Suprapubic skin (tissue), 4 donors: Measurements from ENCODE around the gene DDX25. TPM values are rescaled to one million over a fixed set of nuclear protein-coding genes. Genes with fewer than 3 reads are reported as not detected.

Experiments
- DNase-seq, 2 donors: peaks; one replicate each; pipeline ENCODE4 v3.0.0-alpha.2; 2019; ENCODE audit warnings: low spot score in 2 of 2
- H3K27ac ChIP-seq: fragments of 200-600 bp; sonication (generic); one replicate; pipeline ENCODE4 v1.5.1; 2019
- H3K27me3 ChIP-seq: fragments of 200-600 bp; sonication (generic); one replicate; pipeline ENCODE4 v1.5.1; 2019
- H3K36me3 ChIP-seq: fragments of 200-600 bp; sonication (generic); one replicate; pipeline ENCODE4 v1.5.1; 2019
- H3K4me1 ChIP-seq: fragments of 200-600 bp; sonication (generic); one replicate; pipeline ENCODE4 v1.5.1; 2019
- H3K4me3 ChIP-seq: fragments of 200-600 bp; sonication (generic); one replicate; pipeline ENCODE4 v1.5.1; 2019; ENCODE audit warnings: mild to moderate bottlenecking
- H3K9me3 ChIP-seq: fragments of 200-600 bp; sonication (generic); one replicate; pipeline ENCODE4 v1.5.1; 2019
- CTCF ChIP-seq, 2 donors: fragments of 200-600 bp in 1 of 2; fragments of 450-650 bp in 1 of 2; sonication (generic) in 1 of 2; IDR thresholded peaks; one replicate each; pipeline ENCODE4 v1.5.1; 2016 to 2019; ENCODE audit warnings: antibody characterized with exemption in 2 of 2, mild to moderate bottlenecking in 1 of 2, moderate library complexity in 1 of 2
- EP300 ChIP-seq: sonication (generic); formaldehyde crosslinking; IDR thresholded peaks from one replicate; pipeline ENCODE4 v1.6.1; 2017; ENCODE audit warnings: antibody characterized with exemption
- POLR2A ChIP-seq, 2 donors: fragments of 450-650 bp; IDR thresholded peaks; one replicate each; pipeline ENCODE4 v1.6.1; 2017; ENCODE audit warnings: antibody characterized with exemption in 2 of 2, mild to moderate bottlenecking in 2 of 2, moderate library complexity in 2 of 2
- POLR2AphosphoS5 ChIP-seq, 3 donors: sonication (generic); formaldehyde crosslinking; IDR thresholded peaks; one replicate each; pipeline ENCODE4 v1.6.1; 2017; ENCODE audit warnings: antibody characterized with exemption in 3 of 3
- WGBS: methylation state at CpG from one replicate; pipeline ENCODE4 v1.1.5; 2018; 5-methylcytosine and 5-hydroxymethylcytosine counted together
- total RNA-seq, 4 donors: library from RNA; depleted of rRNA; stranded (reverse); fragments of >200 nt; gene quantifications; one replicate each; pipeline ENCODE4 v1.1.0, GENCODE V29; 2016

The DDX25 gene
- total RNA-seq, 4 donors from 2014 or later: 0.15 to 1.2 (median 0.32) TPM; not detected in 1

GRCh38 chr11:125946712-125947418 is 42.6 kb downstream of the DDX25 start:
- Histone ChIP-seq H3K9me3 (no peaks in the 10 kb centered on the region), H3K4me3 (no peak overlapping the region), H3K27ac (no peak overlapping the region), H3K4me1 (peaks cover 14% of the 10 kb centered on the region), H3K27me3 (no peaks in the 10 kb centered on the region), H3K36me3 (no peaks in the 10 kb centered on the region)
- no peak for DNase-seq
- 89% methylated on average over 9 of the region's 14 CpGs for WGBS
- TF ChIP-seq EP300 (no peak), POLR2A (IDR thresholded peaks at IDR 0.05) (no peak), POLR2AphosphoS5 (IDR thresholded peaks at IDR 0.05) (no peak), CTCF (IDR thresholded peaks at IDR 0.05) (no peak)

GRCh38 chr11:125947419-125948277 is 43.3 kb downstream of the DDX25 start:
- H3K4me3 ChIP-seq: no peak overlapping the region
- no peak for DNase-seq
- H3K27me3 ChIP-seq: no peaks in the 10 kb centered on the region
- H3K4me1 ChIP-seq: peaks cover 21% of the 10 kb centered on the region
- no peak overlapping the region for H3K27ac ChIP-seq
- H3K9me3 ChIP-seq: no peaks in the 10 kb centered on the region
- WGBS: 69% methylated on average over 2 of the region's 24 CpGs
- no peaks in the 10 kb centered on the region for H3K36me3 ChIP-seq
- TF ChIP-seq CTCF (IDR thresholded peaks at IDR 0.05): no peak
- no peak for TF ChIP-seq POLR2A (IDR thresholded peaks at IDR 0.05)
- no peak for TF ChIP-seq EP300
- TF ChIP-seq POLR2AphosphoS5 (IDR thresholded peaks at IDR 0.05): no peak

GRCh38 chr11:125948278-125949051 is 44.2 kb downstream of the DDX25 start:
- H3K27ac ChIP-seq: no peak overlapping the region
- peaks cover 28% of the 10 kb centered on the region for H3K4me1 ChIP-seq
- DNase-seq: no peak
- H3K9me3 ChIP-seq: no peaks in the 10 kb centered on the region
- TF ChIP-seq CTCF (IDR thresholded peaks at IDR 0.05) (no peak), POLR2A (IDR thresholded peaks at IDR 0.05) (no peak), POLR2AphosphoS5 (IDR thresholded peaks at IDR 0.05) (no peak), EP300 (no peak)
- H3K36me3 ChIP-seq: no peaks in the 10 kb centered on the region
- H3K4me3 ChIP-seq: no peak overlapping the region
- H3K27me3 ChIP-seq: no peaks in the 10 kb centered on the region
- WGBS: 84% methylated on average over 14 of the region's 23 CpGs

- peaks cover 36% of the 10 kb centered on the region for H3K4me1 ChIP-seq
- no peaks in the 10 kb centered on the region for H3K9me3 ChIP-seq
- no peak for DNase-seq
- 89% methylated on average over 22 of the region's 22 CpGs for WGBS
- H3K27ac ChIP-seq: no peak overlapping the region
- no peak for TF ChIP-seq CTCF (IDR thresholded peaks at IDR 0.05)
- TF ChIP-seq POLR2A (IDR thresholded peaks at IDR 0.05): no peak
- TF ChIP-seq POLR2AphosphoS5 (IDR thresholded peaks at IDR 0.05): no peak
- no peak for TF ChIP-seq EP300
- H3K36me3 ChIP-seq: no peaks in the 10 kb centered on the region
- no peak overlapping the region for H3K4me3 ChIP-seq
- H3K27me3 ChIP-seq: no peaks in the 10 kb centered on the region
These were observed 45.2 kb downstream of the DDX25 start for GRCh38 chr11:125949271-125950177.
